Tibial artery (tissue), 4 donors: ENCODE results near the gene PRR5L.

Experiments used
- DNase-seq, 2 donors: peaks; one replicate each; pipeline ENCODE4 v3.0.0-alpha.2; 2019
- H3K27ac ChIP-seq, 2 donors: fragments of 200-600 bp; sonication (generic) in 1 of 2; 1 replicate in 1 of 2; 2 replicates in 1 of 2; pipeline ENCODE4 v1.5.1; 2018 to 2019; ENCODE audit warnings: mild to moderate bottlenecking in 1 of 2
- H3K27me3 ChIP-seq, 2 donors: fragments of 200-600 bp; sonication (generic) in 1 of 2; one replicate each; pipeline versions ENCODE4 v1.5.1 to v1.6.0; 2016 to 2019
- H3K36me3 ChIP-seq, 3 donors: fragments of 200-600 bp; sonication (generic) in 2 of 3; one replicate each; pipeline ENCODE4 v1.5.1; 2016 to 2019; ENCODE audit warnings: mild to moderate bottlenecking in 2 of 3
- H3K4me1 ChIP-seq, 4 donors: fragments of 200-600 bp; sonication (generic) in 2 of 4; 1 replicate in 3 of 4; 2 replicates in 1 of 4; pipeline ENCODE4 v1.5.1; 2016 to 2019
- H3K4me3 ChIP-seq, 2 donors: fragments of 200-600 bp; sonication (generic) in 1 of 2; 1 replicate in 1 of 2; 2 replicates in 1 of 2; pipeline ENCODE4 v1.5.1; 2018 to 2019; ENCODE audit warnings: mild to moderate bottlenecking in 2 of 2
- H3K9me3 ChIP-seq, 3 donors: fragments of 200-600 bp; sonication (generic) in 1 of 3; one replicate each; pipeline ENCODE4 v1.5.1; 2016 to 2019
- intact Hi-C: fragments of 100-400 bp; cut with DNase I; formaldehyde crosslinking; loops from one replicate; pipeline ENCODE4 v1.15.0; 2023; ENCODE audit warnings: low total_unique reads
- TF ChIP-seq, protein P1 (sequence below), 2 experiments: fragments of 200-600 bp in 1 of 2; fragments of 450-650 bp in 1 of 2; IDR thresholded peaks; one replicate each; pipeline ENCODE4 v1.5.1; 2017 to 2019; ENCODE audit warnings: antibody characterized with exemption in 2 of 2, mild to moderate bottlenecking in 1 of 2, moderate library complexity in 1 of 2

PRR5L gene

DNA sequence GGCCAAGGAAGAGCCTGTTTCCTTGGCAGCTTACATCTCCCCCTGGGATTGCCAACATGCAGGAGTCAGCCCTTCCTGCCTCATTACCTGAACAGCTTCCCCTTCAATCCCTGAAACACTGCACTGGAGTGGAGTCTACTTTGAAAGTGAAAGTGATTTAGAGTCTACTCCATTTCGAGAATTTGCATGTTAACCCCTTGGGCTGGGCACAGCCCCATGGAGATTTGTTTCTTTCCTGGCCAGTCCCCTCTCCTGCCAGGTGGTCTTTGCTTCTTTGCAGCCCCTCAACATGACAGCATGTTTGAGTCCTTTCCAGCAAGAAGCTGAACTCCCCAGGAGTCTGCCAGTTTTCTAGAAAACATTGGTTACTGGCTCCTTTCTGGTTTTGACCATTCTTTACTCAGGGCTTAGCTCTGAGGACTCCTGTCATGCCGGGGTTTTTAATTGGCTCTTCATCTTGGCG is 154.1 kb downstream of the PRR5L start:
- Histone ChIP-seq H3K27ac (no peak overlapping the region), H3K4me3 (peak overlapping the region in 1 of 2 donors; percentile 4), H3K36me3 (no peaks in the 10 kb centered on the region), H3K4me1 (peaks cover 0 to 73% (median 52%) of the 10 kb centered on the region in 4 donors), H3K27me3 (no peaks in the 10 kb centered on the region), H3K9me3 (no peaks in the 10 kb centered on the region)
- DNase-seq = no peak
- intact Hi-C loops = no loop called here
- TF ChIP-seq, protein P1, sequence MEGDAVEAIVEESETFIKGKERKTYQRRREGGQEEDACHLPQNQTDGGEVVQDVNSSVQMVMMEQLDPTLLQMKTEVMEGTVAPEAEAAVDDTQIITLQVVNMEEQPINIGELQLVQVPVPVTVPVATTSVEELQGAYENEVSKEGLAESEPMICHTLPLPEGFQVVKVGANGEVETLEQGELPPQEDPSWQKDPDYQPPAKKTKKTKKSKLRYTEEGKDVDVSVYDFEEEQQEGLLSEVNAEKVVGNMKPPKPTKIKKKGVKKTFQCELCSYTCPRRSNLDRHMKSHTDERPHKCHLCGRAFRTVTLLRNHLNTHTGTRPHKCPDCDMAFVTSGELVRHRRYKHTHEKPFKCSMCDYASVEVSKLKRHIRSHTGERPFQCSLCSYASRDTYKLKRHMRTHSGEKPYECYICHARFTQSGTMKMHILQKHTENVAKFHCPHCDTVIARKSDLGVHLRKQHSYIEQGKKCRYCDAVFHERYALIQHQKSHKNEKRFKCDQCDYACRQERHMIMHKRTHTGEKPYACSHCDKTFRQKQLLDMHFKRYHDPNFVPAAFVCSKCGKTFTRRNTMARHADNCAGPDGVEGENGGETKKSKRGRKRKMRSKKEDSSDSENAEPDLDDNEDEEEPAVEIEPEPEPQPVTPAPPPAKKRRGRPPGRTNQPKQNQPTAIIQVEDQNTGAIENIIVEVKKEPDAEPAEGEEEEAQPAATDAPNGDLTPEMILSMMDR (IDR thresholded peaks at IDR 0.05) = no peak

DNA sequence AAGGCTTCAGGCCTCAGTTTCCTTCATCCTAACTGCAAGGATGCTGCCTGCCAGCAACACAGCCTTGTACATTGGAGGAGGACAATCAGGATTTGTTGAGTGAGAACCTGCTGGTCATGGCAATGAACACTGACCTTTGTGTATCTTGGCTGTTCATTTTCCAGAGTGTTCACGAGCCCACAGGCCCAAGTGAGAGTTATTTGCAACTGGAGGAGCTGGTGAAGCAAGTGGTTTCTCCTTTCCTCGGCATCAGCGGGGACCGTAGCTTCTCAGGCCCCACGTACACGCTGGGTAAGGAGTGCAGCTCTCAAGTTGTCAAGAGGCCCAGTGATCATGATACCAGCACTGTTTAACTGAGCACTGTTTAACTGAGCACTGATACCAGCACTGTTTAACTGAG is 155.0 kb downstream of the PRR5L start:
- no peak for DNase-seq
- Histone ChIP-seq H3K27ac (no peak overlapping the region), H3K4me3 (no peak overlapping the region), H3K4me1 (peaks cover 0 to 82% (median 59%) of the 10 kb centered on the region in 4 donors), H3K9me3 (no peaks in the 10 kb centered on the region), H3K27me3 (no peaks in the 10 kb centered on the region), H3K36me3 (no peaks in the 10 kb centered on the region)
- TF ChIP-seq, protein P1 (IDR thresholded peaks at IDR 0.05) = no peak
- intact Hi-C loops = no loop called here

DNA sequence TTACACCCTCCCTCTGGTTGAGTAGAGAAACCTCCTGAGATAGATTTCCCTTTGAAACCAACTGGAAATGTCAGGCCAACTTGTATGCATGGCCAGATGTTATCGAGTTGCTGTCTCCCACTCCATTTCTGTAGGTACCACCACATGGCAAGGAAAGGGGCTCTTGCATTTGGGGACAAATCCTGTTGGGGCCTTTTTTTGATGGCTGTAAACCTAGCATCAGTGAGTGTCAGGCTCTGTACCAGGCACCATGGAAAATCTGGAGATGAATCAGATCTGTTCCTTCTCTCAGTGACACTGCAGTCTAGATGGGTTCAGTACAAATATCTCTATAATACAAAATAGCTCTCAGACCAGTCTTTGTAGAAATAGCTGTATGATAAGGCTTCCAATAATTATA is 155.6 kb downstream of the PRR5L start:
- no peak for DNase-seq
- TF ChIP-seq, protein P1 (IDR thresholded peaks at IDR 0.05) = no peak
- Histone ChIP-seq H3K27me3 (no peaks in the 10 kb centered on the region), H3K36me3 (no peaks in the 10 kb centered on the region), H3K27ac (peak overlapping the region in 1 of 2 donors; percentile 94), H3K4me3 (no peak overlapping the region), H3K9me3 (no peaks in the 10 kb centered on the region), H3K4me1 (peaks cover 0 to 88% (median 65%) of the 10 kb centered on the region in 4 donors)
- intact Hi-C loops = no loop called here

DNA sequence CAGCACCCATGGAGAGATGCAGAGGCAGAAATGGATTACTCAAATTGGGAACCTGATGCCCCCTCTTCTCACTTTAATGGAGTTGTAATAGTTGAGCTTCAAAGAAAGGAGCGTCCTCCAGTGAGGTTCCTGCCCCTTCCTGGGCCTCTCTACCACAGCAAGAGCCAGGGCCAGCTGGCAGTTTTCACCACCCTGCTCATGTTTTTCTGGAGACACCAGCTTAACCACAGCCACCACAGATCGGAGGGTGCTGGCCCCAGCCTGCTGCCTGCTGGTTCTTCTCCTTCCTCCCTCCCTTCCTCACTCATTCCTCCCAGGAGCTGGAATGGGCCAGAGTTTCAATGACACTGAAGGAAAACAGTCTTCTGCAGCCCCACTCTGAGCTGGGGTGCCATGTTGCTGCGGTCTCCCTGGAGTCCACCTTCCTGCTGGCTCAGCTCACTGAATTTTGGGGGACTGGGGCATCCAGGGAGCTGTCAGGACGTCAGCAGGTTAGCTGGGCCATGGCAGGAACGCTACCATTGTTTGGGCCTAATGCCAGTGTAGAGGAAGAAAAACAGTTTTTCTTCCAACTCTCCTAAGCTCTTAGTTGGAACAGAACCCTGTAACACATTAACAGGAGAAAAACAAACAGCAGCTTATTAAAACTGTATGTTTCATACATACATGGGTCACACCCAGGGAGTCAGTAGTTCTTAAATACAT is 156.3 kb downstream of the PRR5L start:
- Histone ChIP-seq H3K9me3 (no peaks in the 10 kb centered on the region), H3K4me3 (no peak overlapping the region), H3K36me3 (no peaks in the 10 kb centered on the region), H3K27me3 (no peaks in the 10 kb centered on the region), H3K27ac (peak overlapping the region; percentile 64 to 94), H3K4me1 (peaks cover 0 to 92% (median 71%) of the 10 kb centered on the region in 4 donors)
- TF ChIP-seq, protein P1 (IDR thresholded peaks at IDR 0.05) = no peak
- DNase-seq = no peak
- intact Hi-C loops = no loop called here

DNA sequence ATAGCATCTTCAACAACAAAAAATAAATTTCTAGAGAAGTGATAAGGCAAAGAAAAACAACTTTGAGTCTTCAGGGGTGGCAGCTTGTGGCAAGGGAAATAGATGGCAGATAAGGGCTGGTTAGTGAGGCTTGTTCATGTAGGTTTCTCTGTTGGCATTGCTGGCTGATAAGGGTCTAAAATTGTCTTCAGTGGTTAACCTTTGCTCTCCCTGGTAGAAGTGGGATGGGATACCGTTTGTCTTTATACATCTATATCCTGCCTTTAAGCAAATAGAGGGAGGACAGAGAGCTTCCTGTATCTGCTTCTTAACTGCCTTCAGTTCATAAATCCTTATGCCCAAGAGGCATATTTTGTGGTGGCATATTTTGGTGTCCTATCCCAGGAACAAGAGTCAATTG is 156.9 kb downstream of the PRR5L start:
- no peak for DNase-seq
- intact Hi-C loops = no loop called here
- no peaks in the 10 kb centered on the region for H3K27me3 ChIP-seq
- H3K27ac ChIP-seq = peak overlapping the region; percentile 64 to 94
- H3K36me3 ChIP-seq = no peaks in the 10 kb centered on the region
- peaks cover 0 to 89% (median 73%) of the 10 kb centered on the region in 4 donors for H3K4me1 ChIP-seq
- no peaks in the 10 kb centered on the region for H3K9me3 ChIP-seq
- no peak overlapping the region for H3K4me3 ChIP-seq
- TF ChIP-seq, protein P1 (IDR thresholded peaks at IDR 0.05) = no peak
